Right ventricle myocardium superior (tissue), 1 donor: ENCODE results near the gene THAP2. TPM values are rescaled to one million over a fixed set of nuclear protein-coding genes. Genes with fewer than 3 reads are reported as not detected.

Source experiments
- ATAC-seq: fragments of 200-7000 bp; cut with Tn5 transposase; one replicate; pipeline ENCODE4 v1.9.1; 2020; ENCODE audit warnings: mild to moderate bottlenecking; ENCODE audit not compliant: poor library complexity
- DNase-seq: peaks from one replicate; pipeline ENCODE4 v3.0.0-alpha.2; 2020
- intact Hi-C: fragments of 100-400 bp; cut with DNase I; formaldehyde crosslinking; loops from one replicate; pipeline ENCODE4 v1.11.2; 2022
- long read RNA-seq: library from polyadenylated mRNA; unstranded; transcript quantifications from one replicate; pipeline ENCODE4 v2.0.0, GENCODE V29; 2021
- total RNA-seq: library from RNA; stranded (reverse); fragmentation: NEBNext Ultra II Directional; extraction: Animal tissue kit (Norgen Biotek cat#: 25700); gene quantifications from one replicate; pipeline ENCODE4 v1.2.1, GENCODE V29; 2021
- donor health status: DM: no; HTN: yes; CAD: no; lungs with severe emphysema.

The THAP2 gene
- total RNA-seq, result 10.2 TPM
- long read RNA-seq, full-length matches to known transcripts, result 13 of 14 reads
- long read RNA-seq, partial matches to known transcripts, result 0 of 14 reads
- long read RNA-seq, other reads (novel, unspliced or antisense), result 1 of 14 reads

DNA sequence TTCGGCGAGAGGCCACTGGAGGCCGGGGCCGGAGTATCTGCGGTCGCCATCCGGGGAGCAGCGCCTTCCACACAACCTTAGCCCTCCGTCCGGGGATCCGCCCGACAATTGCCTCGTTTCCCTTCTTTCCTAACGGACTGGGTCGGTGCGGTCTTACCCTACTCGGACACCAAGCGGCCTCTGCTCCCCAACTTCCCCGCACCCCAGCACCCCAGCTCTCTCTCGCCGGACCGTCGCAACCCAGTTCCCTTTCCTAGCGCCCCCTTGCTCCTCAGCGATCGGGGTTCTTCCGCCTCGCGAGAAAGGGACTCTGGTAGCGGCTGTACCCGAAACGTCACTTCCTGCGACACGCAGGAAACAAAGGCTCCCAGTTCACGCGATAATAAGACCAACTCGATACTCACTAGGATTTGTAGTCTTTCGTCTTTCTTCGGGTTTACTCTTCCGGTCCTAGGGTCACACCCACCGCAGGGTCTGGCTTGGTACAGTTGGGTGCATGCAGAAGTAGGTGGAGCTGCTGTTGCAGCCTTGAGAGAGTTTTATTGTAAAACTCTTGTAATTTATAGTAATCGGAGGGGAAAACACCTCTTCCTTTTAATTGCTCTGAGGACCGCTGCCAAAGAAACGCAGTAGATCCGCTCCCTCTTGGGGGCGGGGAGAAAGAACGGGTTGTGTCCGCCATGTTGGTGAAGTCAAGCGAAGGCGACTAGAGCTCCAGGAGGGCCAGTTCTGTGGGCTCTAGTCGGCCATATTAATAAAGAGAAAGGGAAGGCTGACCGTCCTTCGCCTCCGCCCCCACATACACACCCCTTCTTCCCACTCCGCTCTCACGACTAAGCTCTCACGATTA, at the start of gene THAP2, which contains the start of gene ZFC3H1:
Gene THAP2 (plus strand): TSS at position 741 of the 850 bp plus-strand sequence. CDS start 209 bp downstream, outside the sequence.
Gene ZFC3H1 (minus strand): TSS at position 288 of the 850 bp plus-strand sequence. CDS start 238 bp downstream, at position 50.
- DNase-seq (peak; percentile 94), ATAC-seq (peak; percentile 98)
- intact Hi-C loops, result loop anchor here (10.0 kb wide), 1 partner anchor 91 kb away; the partner anchor contains the start of gene RAB21

DNA sequence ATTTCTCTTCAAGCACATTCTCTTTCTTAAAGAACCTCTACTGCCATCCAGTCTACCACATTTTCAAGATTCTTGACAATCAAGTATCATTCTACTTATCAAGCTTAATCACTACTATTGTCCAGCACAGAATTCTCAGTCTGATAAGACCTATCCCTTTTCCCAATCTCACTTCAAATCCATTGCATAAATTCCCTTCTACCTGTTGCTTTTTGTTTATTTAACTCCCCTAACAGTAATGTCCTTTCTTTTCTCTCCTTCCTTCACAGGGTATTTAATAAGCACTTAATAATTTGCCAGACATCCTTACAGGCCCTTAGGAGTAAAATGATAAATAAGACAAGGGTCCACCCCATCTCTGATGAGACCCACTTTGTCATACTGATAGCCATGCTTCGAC, 42.2 kb upstream of the THAP2 start:
- intact Hi-C loops, result no loop called here
- no peak for DNase-seq
- no peak for ATAC-seq

DNA sequence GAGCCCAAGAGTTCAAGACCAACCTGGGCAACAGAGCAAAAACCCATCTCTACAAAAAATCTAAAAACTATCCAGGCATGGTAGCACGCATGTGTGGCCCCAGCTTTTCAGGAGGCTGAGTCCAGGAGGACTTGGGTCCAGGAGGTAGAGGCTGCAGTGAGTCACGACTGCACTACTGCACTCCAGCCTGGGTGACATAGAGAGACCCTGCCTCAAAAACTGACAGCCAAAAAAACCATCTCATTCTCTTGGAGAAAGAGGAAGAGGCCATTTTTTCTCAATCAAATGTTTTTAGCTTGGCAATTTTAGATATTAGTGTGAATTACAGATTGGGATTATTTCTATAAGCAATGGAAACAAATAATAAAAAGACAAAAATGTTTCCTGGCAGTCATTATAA, 38.6 kb upstream of the THAP2 start:
- DNase-seq, result no peak
- intact Hi-C loops, result no loop called here
- ATAC-seq, result no peak

DNA sequence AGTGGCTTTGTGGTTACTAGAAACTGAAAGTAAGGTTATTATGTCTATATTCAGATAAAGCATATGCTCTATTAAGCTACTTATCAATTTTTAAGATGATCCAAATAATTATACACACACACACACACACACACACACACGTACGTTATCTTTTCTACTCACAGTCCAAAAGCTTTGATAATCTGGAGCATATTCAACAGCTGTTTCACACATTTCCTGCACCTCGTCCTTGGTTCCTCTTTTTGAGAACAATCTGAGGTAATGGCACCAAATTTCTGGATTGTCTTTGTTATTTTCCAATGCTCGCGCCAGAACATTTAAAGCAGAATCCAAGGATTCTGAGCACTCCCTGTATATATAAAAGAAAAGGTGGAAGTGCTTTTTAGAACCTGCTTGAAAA, 38.0 kb upstream of the THAP2 start:
- intact Hi-C loops, result no loop called here
- no peak for ATAC-seq
- DNase-seq, result no peak

DNA sequence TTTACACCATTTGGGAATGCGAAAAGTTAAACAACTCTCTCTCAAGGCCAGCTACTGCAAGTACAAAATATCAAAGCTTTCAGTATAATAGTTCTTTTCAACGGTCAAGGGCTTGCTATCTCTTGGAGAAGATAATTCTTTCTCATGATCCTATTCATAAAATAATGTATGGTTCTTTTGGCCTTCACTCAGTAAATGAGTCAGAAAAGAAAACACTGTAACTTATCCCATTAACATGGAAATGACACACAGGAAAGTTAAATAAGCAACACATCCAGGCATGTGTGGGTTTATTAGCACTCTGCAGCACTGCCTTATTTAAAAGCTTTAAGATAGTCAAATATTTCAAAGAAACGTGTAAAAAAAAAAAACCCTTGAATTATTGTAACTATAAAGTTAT, 37.3 kb upstream of the THAP2 start:
- intact Hi-C loops, result no loop called here
- no peak for ATAC-seq
- DNase-seq, result no peak

DNA sequence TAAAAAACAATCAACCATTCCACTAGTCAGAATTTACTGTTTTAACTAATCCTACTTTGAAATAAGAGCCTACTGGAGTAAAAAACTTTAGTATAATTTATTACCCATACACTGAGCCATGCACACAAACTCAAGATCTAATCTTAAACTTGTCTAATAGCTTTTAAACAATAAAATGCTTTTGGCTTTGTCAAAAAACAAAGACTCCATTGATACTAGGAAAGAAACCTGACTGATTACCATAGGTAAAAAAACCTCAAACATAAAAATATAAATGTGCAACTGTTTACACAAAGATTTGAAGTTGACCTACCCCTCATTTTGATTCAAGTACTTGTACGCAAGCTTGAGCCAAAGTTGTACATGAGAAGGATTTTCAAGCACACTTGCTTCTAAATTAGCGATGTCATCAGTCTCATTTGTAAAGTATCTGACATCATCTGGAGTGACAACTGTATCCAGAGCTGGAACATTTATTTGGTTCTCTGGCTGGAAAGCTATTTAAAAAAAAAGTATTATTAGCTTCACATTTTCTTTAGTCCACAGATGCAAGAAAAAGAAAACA, 36.6 kb upstream of the THAP2 start:
- ATAC-seq (no peak), DNase-seq (no peak)
- intact Hi-C loops, result no loop called here

DNA sequence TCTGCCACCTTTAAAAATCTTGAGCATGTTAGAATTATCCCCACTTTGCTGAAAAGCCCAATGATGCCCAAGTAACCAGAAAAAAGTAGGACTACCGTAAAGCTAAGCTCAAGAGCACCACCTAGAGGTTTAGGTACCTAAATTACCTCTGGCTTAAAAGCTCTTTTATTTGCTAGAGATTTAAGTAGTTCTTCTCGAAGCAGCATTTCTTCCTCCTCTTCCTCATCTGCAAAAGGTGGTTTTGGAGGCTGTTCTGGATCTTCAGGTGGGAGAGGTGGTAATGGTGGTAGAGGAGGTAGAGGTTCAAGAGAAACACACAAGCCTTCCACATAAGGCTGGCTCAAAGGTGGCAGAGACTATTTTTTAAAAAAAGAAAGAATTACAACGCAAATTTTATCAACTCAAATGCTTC, 27.4 kb upstream of the THAP2 start:
- peak; percentile 43 for ATAC-seq
- DNase-seq, result no peak
- intact Hi-C loops, result no loop called here

DNA sequence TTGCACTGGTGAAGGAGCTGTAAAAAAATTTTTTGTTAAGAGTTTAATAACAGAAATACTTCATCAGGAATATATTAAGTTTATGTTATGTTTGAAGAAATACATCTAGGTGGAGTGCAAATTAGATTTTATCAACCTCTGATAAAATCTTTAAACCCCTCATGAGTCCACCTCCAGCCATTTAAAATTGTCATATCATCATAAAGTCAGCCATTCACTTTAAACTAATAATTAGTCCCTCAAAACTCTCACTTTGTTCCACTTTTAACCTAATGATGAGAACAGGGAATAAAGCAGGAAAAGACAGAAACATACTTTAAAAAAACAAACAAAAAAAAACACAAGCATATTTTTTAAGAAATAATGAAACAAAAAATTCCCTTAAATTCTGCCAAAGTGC, 25.6 kb upstream of the THAP2 start:
- intact Hi-C loops, result no loop called here
- ATAC-seq, result no peak
- no peak for DNase-seq

DNA sequence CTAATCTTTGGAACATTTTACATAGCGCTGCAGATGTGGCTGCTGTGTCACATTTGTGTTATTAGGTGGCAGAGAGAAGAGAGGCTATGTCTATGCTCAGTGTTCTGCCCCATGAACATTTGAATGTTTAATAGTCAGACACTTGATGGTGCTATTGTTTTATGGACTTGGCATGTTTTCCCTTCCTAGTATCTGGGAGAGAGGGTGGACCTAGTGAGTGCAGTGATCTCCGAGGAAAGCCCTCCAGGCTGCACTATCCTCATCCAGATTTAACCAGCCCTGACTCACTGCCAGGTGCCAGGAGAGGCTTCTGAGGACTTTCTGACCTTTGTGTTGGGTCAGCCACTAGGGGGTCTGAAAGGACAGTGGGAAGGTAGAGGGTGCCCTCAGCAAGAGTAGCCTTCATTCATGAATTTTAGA, 24.8 kb upstream of the THAP2 start:
- ATAC-seq (peak; percentile 56), DNase-seq (no peak)
- intact Hi-C loops, result no loop called here

DNA sequence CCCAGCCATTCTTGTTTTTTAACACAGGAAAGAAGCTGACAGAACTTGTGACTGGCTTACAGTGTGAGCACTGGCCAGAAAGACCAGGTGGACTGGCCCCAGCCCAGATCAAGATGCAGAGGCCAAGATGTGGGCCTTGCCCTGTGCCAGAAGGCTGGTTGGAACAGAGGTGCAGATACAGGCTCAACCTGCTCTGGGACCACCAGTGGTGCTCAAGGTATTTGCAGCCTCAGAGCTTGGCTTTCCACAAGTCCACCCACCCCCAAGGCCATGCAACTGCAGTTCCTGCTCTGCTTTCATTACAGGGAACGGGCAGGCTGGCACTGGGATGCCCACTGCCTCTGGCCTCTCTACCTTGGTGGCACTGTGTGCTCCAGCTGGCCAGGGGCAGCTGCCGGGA, 23.8 kb upstream of the THAP2 start:
- no peak for ATAC-seq
- DNase-seq, result no peak
- intact Hi-C loops, result loop anchor here (10.0 kb wide), 1 partner anchor 104 kb away; no protein-coding TSS in a partner anchor

DNA sequence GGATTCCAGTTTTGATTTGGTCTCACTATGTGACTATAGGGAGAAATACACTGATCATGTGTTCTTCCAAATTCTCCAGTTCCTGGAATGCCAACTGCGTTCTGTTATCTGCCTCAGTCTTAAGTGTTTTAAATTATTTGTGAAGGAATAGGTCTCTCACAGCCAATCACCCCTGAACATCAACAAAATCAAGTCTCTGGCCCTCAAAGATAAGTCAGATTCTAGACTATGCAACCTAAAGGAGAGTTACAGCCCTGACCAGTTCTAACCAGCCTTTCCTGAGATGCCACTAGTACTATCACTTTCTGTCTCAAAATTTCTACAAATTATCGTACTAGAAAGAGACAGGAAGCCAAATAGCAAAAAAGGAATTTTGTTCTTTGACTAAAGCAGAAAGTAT, 22.7 kb upstream of the THAP2 start:
- ATAC-seq, result no peak
- no peak for DNase-seq
- intact Hi-C loops, result loop anchor here (10.0 kb wide), 1 partner anchor 103 kb away; no protein-coding TSS in a partner anchor

DNA sequence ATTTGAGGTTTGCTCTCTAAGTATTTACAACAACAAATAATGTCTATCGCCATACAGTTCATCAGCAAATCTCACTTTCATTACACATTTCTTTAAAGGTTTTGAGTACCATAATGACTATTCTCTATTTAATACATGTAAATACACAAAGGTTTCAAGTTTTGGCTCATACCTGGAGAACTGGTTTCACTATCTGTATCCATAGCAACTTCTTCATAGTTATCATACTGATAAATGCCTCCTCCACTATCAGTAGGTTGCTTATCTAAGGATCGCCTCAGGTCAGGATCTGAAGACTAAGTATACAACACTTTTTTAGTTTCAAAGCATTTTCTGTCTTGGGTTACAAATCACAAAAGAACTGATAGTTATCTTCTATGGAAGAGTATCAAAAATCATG, 21.8 kb upstream of the THAP2 start:
- ATAC-seq, result no peak
- intact Hi-C loops, result loop anchor here (10.0 kb wide), 1 partner anchor 103 kb away; no protein-coding TSS in a partner anchor
- no peak for DNase-seq

DNA sequence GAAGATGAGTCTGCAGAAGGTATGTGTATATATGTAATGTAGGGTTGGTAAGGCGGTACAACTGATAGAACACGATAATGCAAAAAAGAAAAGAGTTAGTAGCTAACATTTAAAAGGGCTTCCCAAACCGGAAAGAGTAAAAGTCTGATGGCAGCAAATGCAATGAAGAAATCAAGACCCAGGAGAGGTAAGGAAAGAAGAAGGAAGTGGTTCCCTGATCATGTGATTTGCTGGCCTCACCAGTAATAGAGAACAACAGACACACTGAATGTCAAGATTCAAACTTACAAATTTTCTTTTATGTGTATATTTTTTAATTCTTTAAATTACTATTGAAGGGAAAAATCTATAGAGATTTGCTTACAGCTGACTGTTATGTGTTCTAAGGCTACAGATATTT, 18.8 kb upstream of the THAP2 start:
- ATAC-seq, result no peak

DNA sequence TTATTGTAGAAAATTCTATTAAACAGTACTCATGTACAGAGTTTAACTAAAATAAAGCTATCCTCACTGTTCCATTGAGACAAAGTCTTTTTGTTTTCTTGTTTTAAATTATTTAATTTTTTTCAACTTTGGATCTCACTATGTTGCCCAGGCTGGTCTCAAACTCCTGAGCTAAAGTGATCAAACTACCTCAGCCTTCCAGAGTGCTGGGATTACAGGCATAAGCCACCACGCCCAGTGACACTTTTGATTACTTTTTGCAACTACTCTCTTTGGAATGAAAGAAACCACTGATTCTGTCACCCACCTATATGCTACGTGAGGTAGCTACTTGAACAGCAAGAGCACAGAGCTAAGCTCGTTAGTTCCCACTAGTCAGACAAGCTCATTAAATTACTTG, 17.6 kb upstream of the THAP2 start:
- DNase-seq (no peak), ATAC-seq (no peak)
- intact Hi-C loops, result loop anchor here (10.0 kb wide), 1 partner anchor 98 kb away; no protein-coding TSS in a partner anchor

More for the DNA sequence above, 18.8 kb upstream of the THAP2 start:
- intact Hi-C loops, result loop anchor here (10.0 kb wide), 1 partner anchor 100 kb away; no protein-coding TSS in a partner anchor
- no peak for DNase-seq

DNA sequence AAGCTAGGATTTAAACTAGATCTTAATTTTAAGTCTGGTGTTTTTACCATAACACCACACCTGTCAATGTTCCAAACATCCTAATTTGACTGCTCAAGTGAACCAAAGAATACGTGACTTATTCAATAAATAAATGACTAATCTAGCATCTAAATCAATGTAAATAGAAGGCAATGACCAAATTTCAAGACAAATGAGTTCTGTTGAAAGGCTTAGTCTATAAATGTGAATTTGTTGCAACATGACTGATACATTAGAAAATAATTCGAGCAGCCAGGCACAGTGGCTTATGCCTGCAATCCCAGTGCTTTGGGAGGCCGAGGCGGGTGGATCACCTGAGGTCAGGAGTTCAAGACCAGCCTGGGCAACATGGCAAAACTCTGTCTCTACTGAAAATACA, 15.6 kb upstream of the THAP2 start:
- intact Hi-C loops, result loop anchor here (10.0 kb wide), 1 partner anchor 96 kb away; no protein-coding TSS in a partner anchor

DNA sequence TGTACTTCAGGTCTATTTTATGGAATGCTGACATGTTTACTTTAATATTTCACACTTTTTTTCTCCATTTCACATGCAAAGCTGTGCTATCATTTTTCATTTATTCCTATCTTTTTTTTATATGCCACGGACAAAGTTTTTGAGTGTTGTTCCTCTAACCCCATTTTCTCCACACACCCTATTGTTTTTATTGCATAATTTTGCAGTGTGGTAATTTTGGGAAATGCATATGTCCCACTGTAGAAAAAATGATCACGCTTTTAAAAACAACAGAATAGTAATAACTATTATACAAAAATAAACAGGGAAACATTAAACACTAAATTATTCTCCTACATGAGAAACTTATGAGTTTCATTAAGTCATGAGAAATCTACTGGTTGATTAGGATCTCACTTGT, 14.7 kb upstream of the THAP2 start:
- ATAC-seq, result no peak

More for the DNA sequence above, 15.6 kb upstream of the THAP2 start:
- ATAC-seq (no peak), DNase-seq (no peak)

DNA sequence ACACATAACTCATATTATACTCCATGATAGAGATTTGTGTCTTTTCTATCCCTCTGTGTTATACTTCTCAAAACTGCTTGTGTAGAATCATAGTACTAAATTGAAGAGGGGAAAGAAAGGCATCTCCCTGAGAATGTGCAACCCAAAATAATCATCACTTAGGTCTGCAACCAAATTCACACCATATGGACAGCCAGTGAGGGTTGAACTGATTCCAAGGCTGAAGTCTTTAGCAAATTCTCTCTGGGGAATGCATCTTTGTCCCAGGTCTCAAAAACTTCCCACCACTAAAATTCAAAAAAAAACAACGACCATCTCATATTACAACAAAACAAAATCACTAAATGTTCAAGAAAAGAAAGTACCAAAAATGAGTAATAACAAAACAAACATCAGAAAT, 11.4 kb upstream of the THAP2 start:
- intact Hi-C loops, result no loop called here
- ATAC-seq, result no peak
- no peak for DNase-seq

More for the DNA sequence above, 14.7 kb upstream of the THAP2 start:
- no peak for DNase-seq
- intact Hi-C loops, result loop anchor here (10.0 kb wide), 1 partner anchor 95 kb away; no protein-coding TSS in a partner anchor

DNA sequence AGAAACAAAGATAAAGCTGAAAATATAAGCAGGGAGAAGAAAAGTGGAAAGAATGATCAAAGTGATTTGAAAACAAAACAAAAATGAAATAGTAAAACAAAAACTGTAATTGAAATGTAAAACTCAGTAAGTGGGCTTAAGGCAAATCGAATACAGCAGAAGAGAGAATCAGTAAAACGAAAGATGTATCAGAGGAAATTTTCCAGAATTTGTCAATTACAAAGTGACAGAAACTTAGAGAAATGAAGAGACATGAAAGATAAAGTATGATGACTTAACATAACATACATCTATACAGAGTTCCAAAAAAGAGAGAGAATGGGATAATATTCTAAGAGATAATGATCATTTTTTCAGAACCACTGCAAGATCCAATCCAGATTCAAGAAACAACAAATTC, 11.0 kb upstream of the THAP2 start:
- intact Hi-C loops, result no loop called here
- DNase-seq (no peak), ATAC-seq (no peak)

DNA sequence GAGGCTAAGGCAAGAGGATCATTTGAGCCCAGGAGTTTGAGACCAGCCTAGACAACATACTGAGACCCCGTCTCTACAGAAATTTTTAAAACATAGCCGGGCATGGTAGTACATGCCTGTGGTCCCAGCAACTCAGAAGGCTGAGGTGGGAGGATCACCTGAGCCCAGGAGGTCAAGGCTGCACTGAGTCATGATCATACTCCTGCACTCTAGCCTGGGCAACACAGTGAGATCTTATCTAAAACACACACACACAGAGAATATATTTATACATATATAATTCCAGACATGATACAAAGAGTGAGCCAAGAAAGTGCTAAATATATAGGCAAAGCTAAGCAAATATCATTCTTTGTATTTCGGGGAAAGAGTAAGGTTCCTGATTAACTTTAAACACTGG, 9.9 kb upstream of the THAP2 start:
- ATAC-seq, result no peak
- intact Hi-C loops, result no loop called here

More for the DNA sequence above, 9.9 kb upstream of the THAP2 start:
- no peak for DNase-seq
